Measurements from ENCODE around the gene RXFP1.
"Not testable (repeated sequence)": the region's sequence is repeated elsewhere in the genome, so short reads cannot be mapped to it uniquely, and the experiment has no call there.

GRCh38 chr4:158663707-158664625, 142.3 kb downstream of the RXFP1 start:
- not testable (repeated sequence) for TF ChIP-seq CTCF (IDR thresholded peaks at IDR 0.05; ENCODE audit: low read depth, low read length); EZH2phosphoT487 (IDR thresholded peaks at IDR 0.05; ENCODE audit: low read depth)
